NCI-H524 (cell line): ENCODE data around the gene NECTIN3.

Experiments
- DNase-seq, 2 experiments: peaks; one replicate each; lab custom pipeline; 2025; lab: John Stamatoyannopoulos, UW

Gene NECTIN3

DNA sequence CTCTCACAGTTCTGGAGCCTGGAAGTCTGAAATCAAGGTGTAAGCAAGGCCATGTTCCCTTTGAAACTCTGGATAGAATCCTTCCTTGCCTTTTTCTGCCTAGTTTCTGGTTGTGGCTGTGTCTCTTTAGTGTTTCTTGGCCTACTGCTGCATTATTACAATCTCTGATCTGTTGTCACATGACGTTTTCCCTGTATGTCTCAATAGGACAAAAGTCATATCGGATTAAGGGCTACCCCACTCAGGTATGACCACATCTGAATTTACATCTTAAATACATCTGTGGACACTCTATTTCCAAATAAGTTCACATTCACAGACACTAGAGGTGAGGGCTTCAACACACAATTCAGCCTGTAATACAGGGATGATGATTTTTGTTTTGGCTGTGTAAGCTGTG is 13.3 kb downstream of the NECTIN3 start:
- no peak for DNase-seq

DNA sequence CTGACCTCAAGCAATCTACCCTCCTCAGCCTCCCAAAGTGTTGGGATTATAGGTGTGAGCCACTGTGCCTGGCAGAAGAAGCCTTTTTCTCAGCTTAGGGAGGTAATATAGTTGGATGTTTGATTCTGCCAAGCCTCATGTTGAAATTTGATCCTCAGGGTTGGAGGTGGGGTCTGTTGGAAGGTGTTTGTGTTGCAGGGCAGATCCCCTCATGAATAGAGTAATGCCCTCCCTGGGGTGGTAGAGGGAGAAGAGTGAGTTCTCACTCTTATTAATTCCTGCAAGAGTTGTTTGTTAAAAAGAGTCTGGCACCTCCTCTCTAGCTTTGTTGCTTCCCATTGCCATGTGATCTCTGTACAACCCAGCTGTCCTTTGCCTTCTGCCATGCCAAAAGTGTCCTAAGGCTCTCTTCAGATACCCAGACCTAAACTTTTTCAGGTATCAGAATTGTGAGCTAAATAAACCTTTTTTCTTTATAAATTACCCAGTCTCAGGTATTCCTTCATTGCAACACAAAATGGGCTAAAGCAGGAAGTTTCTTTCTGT is 16.4 kb downstream of the NECTIN3 start:
- DNase-seq = peak in 1 of 2 experiments; percentile 48

DNA sequence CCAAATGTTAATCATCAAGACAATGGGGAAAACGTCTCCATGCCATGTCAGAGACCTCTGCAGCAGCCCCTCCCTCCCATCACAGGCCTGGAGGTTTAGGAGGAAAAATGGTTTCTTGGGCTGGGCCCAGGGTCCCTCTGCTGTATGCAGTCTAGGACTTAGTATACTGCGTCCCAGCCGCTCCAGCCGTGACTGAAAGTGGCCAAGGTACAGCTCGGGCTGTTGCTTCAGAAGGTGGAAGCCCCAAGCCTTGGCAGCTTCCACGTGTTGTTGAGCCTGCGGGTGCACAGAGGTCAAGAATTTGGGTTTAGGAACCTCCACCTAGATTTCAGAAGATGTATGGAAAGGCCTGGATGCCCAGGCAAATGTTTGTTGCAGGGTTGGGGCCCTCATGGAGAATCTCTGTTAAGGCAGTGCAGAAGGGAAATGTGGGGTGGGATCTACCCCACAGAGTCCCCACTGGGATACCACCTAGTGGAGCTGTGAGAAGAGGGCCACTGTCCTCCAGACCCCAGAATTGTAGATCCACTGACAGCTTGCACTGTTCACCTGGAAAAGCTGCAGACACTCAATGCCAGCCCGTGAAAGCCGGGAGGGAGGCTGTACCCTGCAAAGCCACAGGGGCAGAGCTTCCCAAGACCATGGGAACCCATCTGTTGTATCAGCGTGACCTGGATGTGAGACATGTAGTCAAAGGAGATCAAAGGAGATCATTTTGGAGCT is 25.0 kb downstream of the NECTIN3 start:
- no peak for DNase-seq

DNA sequence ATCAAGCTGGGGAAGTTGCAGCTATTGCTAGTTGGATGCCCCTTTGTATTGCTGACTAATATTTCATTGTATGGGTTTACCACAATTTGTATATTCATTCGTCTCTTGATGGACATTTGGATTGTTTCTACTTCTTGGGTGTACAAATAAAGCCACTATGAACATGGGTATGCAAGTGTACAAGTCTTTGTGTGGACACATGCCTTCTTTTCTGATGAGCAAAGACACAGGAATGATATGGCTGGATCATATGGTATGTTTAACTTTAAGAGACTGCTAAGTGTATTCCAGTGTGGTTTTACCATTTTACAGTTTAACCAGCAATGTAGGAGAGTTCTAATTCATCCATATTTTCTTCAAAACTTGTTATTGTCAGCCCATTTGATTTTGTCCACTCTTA is 32.2 kb downstream of the NECTIN3 start:
- DNase-seq = no peak

DNA sequence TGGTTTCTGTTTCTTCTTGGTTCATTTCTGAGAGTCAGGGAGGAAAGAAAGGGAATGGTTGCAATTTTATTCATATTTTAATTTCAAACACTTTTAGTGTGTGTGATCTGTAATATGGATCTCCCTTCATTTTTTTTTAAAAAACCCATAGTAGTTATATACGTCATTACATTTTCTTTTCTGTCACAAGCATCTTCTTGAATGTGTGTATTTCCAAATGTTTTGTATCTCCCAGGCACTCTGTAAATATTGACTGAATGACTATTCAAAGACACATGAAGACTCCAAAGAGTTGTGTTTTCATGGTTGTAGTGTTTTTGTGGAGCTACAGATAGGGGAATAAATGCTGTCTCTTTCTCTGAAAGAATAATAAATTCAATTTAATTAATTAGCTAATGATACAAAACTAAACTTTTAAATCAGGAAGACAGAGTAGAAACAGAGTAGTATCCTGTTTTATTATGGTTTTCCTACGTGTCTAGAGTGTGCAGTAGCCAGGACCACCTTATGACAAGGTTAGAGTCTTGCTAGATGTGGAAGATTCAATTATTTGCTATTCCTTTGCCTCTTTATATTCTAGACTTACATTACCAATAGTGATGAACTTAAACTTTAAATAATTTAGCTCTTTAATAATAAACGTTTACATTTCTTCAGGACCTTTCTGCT is 35.5 kb downstream of the NECTIN3 start:
- no peak for DNase-seq

DNA sequence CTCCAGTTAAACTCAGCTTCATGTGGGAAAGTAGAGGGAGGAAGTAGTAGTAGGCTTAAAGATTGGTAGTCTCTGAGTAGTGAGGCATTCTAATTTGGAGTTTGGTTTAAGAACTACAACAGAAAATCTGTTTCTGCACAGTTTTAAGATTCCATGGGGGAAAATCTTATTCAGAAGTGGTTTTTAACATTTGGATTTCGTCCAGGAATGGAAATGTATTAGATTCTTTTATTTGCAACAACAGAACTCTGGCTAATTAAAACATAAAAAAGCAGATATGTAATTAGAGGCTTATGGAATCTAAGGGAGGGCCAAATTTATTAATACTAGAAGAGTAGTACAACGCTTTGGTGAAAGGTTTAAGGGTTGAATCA is 36.0 kb downstream of the NECTIN3 start:
- DNase-seq = no peak

DNA sequence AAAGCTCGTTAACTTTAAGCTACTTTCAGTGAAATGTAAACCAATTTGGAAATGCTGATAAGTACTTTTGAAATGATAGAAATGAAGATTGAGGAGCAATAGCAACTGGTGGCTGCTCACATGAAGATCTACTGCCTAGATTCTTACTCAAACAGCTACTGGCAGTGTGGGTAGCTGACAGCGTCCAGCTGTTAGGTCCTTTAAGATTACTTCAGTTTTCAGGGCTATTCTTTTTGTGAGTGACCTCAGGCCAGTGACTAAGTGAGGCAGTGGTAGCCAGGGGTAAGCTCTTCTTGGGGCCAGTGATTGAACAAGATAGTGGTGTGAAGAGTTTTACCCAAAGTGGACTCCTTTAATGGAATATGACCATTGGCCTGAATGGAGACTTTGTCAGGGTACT is 41.3 kb downstream of the NECTIN3 start:
- DNase-seq = no peak

DNA sequence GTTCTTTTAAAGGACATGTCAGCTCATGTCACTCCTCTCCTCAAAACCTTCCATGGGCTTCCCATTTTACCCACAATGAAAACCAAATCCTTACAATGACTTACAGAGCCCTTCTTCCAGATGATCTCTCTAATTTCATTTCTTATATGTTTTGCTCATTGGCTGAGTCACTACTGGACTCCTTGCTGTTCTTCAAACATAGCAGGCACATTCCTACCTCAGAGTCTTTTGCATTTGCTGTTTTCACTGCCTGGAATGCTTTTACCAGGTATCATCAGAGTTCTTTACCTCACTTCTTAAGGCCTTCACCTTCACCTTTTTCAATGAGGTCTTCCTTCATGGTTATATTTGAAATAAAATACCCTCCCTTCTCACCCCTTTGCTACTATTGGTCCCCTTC is 57.3 kb downstream of the NECTIN3 start:
- no peak for DNase-seq

DNA sequence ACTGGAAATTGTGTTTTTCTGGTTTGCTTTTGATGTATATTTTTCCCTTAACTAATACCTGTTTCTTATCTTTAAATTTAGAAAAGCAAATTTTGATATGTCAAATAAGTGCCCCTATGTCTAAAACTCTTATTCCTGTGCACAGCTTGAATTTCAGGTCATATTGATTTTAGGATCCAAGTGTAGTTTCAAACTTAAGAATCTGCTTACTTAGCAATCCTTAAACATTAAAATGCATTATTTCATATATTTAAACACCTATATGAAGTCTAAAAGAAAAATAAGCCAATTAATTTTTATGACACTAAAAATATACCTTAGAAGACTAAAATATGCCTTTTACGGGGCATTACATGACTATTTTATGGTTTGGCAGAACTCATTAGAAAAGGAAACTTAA is 59.2 kb downstream of the NECTIN3 start:
- DNase-seq = no peak

DNA sequence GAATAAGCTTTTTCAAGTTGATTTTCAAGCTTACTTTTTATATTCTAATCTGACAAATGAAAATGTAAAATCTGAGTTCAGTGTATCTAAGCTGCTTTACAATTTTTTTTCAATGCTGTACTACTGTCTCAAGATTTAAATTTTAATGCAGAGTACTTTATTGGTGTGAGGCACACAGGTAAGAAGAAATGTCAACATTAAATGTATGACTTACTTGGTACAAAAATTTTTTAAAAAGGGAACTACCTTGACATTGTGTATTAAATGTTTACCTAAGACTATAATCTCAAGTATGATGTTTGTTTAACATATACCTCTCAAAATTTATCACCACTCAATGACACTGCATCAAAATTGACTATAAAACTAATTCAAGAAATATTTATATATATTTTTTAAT is 62.7 kb downstream of the NECTIN3 start:
- no peak for DNase-seq

DNA sequence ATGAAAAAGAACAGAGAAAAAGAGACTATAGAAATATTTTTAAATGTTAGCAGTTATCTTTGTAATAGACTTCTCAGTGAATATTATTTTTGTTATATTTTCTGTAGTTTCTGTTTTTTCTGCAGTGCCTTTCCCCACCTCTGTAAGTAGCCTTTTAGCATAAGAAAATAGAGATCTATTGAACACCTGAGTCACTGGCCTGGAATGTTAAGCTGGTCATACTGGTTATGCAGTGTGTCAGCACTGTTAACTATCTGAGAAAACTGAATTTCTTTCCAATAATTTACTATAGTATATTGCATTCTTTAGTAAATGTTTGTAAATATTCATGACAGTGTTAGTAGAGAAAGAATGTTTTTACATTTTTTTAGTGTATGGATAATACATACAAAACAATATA is 79.8 kb downstream of the NECTIN3 start:
- DNase-seq = no peak

DNA sequence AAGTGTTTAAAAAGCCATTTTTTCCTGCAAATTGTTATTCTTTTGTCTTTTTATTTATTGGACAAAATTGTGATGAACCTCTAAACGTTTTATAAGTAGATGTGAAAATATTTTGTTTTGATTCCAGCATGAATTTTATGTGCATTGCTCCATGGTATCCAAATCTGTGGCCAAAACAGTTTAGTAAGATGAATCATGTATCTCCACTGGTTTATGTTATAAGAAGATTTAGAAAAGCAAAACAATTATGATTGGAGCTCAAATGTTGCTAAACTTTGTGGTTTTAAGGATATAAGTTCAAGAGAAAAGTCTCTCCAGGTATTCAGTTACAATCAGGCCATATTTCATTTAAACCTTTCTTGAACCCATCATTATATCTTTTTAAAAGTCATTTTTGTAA is 80.9 kb downstream of the NECTIN3 start:
- DNase-seq = no peak

DNA sequence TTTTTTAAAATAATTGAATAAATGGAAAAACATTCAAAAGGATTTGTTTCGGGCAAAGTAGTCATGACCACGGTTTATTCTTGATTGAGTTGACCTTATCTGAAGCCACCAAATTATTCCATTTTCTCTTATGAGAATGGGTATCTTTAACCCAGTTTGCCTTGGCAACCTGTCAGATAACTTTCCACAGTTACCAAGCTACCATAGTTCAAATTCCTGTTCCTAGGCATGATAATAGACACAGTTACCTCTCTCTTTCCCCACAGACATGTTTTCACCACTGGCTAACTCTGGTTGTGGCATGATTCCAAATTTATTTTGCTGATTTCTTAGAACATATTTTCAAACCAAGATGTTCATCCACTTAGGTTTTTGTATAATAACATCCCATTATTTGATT is 84.9 kb downstream of the NECTIN3 start:
- DNase-seq = no peak

DNA sequence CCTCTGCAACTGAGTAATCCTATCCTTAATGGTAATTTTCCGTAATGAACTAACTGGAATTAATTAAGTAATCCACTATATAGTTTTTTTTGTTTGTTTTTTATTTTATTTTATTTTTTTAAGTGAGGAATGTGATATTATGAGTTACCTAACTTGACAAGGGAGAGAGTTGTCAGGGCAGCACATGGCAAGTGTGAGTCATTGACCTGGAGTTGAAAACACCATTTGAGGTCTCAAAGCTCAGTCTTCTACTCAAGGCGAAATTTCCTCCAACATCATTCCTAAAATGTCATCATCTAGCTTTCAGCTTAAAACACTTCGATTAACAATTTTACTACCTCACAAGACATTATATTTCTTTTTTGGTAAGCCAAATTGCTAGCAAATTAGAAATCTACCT is 87.8 kb downstream of the NECTIN3 start:
- DNase-seq = no peak

DNA sequence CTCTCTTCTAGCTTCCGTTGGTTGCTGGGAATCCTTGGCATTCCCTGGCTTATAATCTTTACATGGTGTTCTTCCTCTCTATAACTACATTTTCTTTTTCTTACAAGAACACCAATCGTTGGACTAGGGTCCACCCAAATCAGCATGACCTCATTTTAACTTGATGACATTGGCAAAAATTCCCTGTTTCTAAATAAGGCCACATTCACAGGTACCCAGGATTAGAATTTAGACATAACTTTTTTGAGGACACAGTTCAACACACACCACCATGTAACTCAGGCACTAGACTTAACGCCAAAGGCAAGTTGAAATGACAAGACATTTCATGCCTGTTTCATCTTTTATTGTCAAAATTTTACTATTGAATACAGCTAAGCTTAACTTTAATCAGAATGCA is 93.0 kb downstream of the NECTIN3 start:
- DNase-seq = no peak

DNA sequence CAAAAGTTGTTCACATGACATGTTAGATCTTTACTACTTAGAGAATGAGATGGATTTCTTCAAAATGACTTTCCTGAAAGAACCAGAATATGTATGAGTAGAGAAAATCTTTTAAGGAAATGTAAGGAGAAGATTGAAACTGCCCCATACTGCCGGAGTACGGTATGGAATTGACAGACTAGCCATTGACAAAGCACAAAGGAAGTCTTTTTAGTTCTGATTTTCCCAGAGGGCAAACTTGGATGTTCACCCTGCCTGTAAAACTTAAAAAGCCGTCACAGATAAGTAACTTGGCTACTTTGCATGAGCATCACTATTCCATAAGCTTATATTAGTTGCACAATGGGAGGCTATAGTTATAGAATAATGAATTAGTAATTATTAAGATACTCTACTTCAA is 93.8 kb downstream of the NECTIN3 start:
- no peak for DNase-seq

DNA sequence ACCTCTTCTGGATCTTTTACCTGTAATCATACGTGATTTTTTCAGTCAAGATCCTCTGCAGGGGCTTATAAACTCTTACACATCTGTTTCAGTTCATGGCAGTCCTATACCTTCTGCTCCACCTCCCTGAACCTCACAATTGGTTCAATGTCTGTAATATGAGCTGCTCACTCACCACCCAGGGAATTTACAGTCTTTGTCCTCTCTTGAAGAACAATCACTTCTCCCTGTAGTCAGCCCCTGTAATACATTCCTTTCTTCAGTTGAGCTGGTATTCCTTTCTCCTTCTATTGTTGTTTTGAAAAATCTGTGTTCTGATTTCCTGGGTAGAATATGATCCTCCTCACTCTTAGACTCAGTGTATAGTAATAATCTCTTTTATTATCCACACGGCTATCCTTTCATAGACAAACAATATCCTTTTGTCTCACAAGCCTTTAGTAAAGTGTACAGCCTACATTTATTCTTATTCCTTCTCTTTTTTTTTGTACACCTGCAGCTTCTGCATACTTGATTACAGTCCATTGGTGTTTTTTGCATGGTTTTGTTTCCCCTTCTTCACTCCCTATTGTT is 101.8 kb downstream of the NECTIN3 start:
- peak; percentile 31 to 79 for DNase-seq

DNA sequence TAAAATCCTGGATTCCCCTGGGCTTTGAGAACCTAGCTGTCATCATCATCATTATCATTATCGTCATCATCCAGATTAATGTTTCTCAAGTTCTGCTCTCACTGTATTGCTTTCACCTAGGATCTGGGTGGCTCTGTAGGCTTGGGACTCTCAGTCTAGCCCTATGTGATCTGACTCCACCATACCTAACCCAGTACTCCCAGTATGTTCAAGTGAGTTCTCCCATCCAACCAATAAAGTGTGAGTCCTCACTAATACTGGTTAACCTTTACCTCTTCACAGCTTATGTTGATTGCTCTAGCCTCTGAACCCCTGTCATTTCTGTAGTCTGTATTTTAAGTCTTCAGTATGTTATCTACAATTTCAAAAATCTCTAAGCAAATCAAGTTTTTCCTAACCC is 102.3 kb downstream of the NECTIN3 start:
- no peak for DNase-seq

DNA sequence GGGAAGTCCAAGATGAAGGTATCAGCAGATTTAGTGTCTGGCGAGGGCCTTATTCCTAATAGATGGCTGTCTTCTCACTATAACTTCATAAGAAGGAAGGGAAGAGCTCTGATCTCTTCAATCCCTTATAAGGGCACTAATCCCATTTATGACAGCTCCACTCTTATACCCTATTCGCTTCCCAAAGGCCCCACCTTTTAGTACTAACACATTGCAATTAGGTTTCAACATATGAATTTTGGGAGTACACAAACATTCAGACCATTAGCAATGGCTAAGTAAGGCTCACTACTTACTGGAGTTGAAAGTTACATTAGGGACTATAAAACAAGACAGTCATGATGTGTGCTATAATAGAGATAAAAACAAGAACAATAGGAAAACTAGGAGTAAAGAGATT is 118.9 kb downstream of the NECTIN3 start:
- peak in 1 of 2 experiments; percentile 10 for DNase-seq

DNA sequence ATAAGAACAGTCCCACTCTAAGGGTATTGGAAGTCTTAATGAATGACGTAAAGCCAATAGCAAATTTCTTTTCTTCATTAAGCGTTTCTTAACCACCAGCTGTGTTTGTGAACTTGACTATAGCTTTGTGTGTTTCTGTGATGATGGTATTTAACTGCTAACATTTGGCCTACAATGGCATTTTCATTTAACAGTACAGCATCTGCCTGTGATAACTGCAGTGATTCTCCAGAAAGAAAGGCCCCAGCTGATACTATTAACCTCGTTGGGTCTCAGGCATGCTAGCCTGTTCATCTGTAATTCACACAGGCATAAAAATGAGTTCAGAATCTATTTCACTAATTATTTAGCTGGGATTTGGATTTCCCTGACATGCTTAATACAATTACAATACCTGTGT is 121.9 kb downstream of the NECTIN3 start:
- DNase-seq = no peak

DNA sequence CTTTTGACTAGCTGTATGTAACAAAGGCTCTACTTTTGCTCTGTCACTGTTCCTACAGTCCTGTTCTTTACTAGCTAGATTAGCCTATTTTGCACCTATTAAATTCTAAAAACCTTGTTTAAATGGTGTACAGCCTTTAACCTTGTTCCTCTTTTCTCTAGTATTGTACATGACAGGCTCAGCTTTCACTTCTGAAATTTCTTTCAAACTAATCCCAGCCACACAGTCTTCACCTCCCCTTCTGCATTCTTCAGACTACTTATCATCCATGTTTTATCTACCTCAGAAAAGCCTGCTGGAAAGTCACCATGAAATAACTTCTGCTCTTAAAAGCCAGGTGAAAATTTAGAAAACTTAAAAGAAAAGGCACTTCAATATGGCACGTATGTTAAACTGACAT is 122.4 kb downstream of the NECTIN3 start:
- no peak for DNase-seq

DNA sequence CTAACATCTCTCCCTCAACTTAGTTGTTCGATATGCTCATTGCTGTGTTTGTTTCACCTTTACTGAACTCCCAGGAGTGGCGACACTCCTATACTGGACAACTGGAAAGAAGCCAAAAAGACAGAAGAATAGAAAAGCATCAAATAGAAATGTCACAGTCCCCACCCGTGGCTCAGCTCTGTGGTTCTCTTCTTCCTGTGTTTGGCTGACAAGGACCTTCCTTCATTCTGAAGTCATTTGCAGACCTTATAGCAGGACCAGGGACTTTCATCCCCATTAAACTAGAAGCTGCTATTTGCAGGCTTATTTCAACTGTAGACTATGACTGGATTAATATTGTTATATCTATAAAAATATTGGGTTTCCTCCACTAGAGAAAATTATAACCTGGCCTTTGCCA is 125.9 kb downstream of the NECTIN3 start:
- no peak for DNase-seq

DNA sequence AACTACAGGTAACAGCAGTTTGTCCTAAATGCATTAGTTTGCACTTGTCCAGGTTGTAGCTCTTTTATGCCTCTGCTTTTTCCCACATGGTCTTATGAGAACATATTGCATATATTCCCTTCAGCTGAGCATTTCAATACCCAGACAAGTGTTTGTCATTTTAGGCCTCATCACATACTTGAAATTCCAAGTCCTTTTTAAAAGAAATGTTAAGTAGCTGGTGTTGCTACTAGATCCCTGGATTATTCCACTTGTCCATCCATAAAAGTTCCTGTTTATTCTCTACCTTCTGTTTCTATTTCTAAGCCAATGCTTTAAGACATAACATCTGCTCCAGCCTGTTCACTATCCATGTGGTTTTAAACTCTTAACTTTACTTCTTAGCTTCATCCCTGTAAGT is 128.4 kb downstream of the NECTIN3 start:
- DNase-seq = peak; percentile 87 to 98
